ENCODE results near the gene OSBPL1A. TPM values are rescaled to one million over a fixed set of nuclear protein-coding genes. Genes with fewer than 3 reads are reported as not detected.
A peak's percentile ranks its signal among the peaks of the same experiment; 100 is the strongest.
"Not testable (repeated sequence)": the region's sequence is repeated elsewhere in the genome, so short reads cannot be mapped to it uniquely, and the experiment has no call there.

The OSBPL1A gene
- total RNA-seq, 1 donor from 2014 or later: 49.4 TPM

GRCh38 chr18:24170360-24170759, 227.3 kb downstream of the OSBPL1A start:
- intact Hi-C loops (cut with DNase I): loop anchor here (10.0 kb wide), 1 partner anchor 314 kb away; no protein-coding TSS in a partner anchor
- no peak for DNase-seq (ENCODE audit: low spot score)

GRCh38 chr18:24168496-24168895, 229.1 kb downstream of the OSBPL1A start:
- intact Hi-C loops (cut with DNase I): no loop called here

GRCh38 chr18:24161304-24161703, 236.3 kb downstream of the OSBPL1A start:
- DNase-seq (ENCODE audit: low spot score): no peak
- intact Hi-C loops (cut with DNase I): no loop called here

More at GRCh38 chr18:24168496-24168895, 229.1 kb downstream of the OSBPL1A start:
- no peak for DNase-seq (ENCODE audit: low spot score)

GRCh38 chr18:24160086-24160485, 237.5 kb downstream of the OSBPL1A start:
- intact Hi-C loops (cut with DNase I): no loop called here
- DNase-seq (ENCODE audit: low spot score): no peak

- intact Hi-C loops (cut with DNase I): no loop called here
- no peak for DNase-seq (ENCODE audit: low spot score)
Observed at GRCh38 chr18:24157855-24158254, 239.8 kb downstream of the OSBPL1A start.

- intact Hi-C loops (cut with DNase I): no loop called here
Observed at GRCh38 chr18:24153397-24153796, 244.2 kb downstream of the OSBPL1A start.

GRCh38 chr18:24149591-24149990, 248.0 kb downstream of the OSBPL1A start:
- DNase-seq (ENCODE audit: low spot score); intact Hi-C loops (cut with DNase I): not testable (repeated sequence)

More at GRCh38 chr18:24153397-24153796, 244.2 kb downstream of the OSBPL1A start:
- no peak for DNase-seq (ENCODE audit: low spot score)

- intact Hi-C loops (cut with DNase I): no loop called here
- no peak for DNase-seq (ENCODE audit: low spot score)
Observed at GRCh38 chr18:24142376-24142775, 255.2 kb downstream of the OSBPL1A start.

GRCh38 chr18:24140697-24141096, 256.9 kb downstream of the OSBPL1A start:
- no peak for DNase-seq (ENCODE audit: low spot score)
- intact Hi-C loops (cut with DNase I): no loop called here

- intact Hi-C loops (cut with DNase I): no loop called here
- DNase-seq (ENCODE audit: low spot score): peak; percentile 83
Observed at GRCh38 chr18:24138789-24139616, 258.6 kb downstream of the OSBPL1A start, which contains the start of gene CABYR. Gene CABYR (plus strand): TSS chr18:24139062. CDS start chr18:24143115, 4,053 bp downstream.

- no peak for DNase-seq (ENCODE audit: low spot score)
- intact Hi-C loops (cut with DNase I): no loop called here
Observed at GRCh38 chr18:24138409-24138788, 259.2 kb downstream of the OSBPL1A start.

- intact Hi-C loops (cut with DNase I): no loop called here
- no peak for DNase-seq (ENCODE audit: low spot score)
Observed at GRCh38 chr18:24136967-24137373, 260.7 kb downstream of the OSBPL1A start.

GRCh38 chr18:24130494-24130893, 267.1 kb downstream of the OSBPL1A start:
- intact Hi-C loops (cut with DNase I): no loop called here
- no peak for DNase-seq (ENCODE audit: low spot score)

GRCh38 chr18:24128700-24129099, 268.9 kb downstream of the OSBPL1A start:
- intact Hi-C loops (cut with DNase I): no loop called here
- no peak for DNase-seq (ENCODE audit: low spot score)

- intact Hi-C loops (cut with DNase I): no loop called here
- no peak for DNase-seq (ENCODE audit: low spot score)
Observed at GRCh38 chr18:24127735-24128134, 269.9 kb downstream of the OSBPL1A start.

GRCh38 chr18:24126155-24126961, 271.3 kb downstream of the OSBPL1A start:
- DNase-seq (ENCODE audit: low spot score): no peak

GRCh38 chr18:24121625-24122024, 276.0 kb downstream of the OSBPL1A start:
- intact Hi-C loops (cut with DNase I): no loop called here
- DNase-seq (ENCODE audit: low spot score): no peak

More at GRCh38 chr18:24126155-24126961, 271.3 kb downstream of the OSBPL1A start:
- intact Hi-C loops (cut with DNase I): no loop called here

GRCh38 chr18:24120676-24121075, 276.9 kb downstream of the OSBPL1A start:
- intact Hi-C loops (cut with DNase I): no loop called here
- no peak for DNase-seq (ENCODE audit: low spot score)

- intact Hi-C loops (cut with DNase I): loop anchor here (5.0 to 10.0 kb wide), 4 partner anchors 157 to 494 kb away; no protein-coding TSS in a partner anchor
- DNase-seq (ENCODE audit: low spot score): no peak
Observed at GRCh38 chr18:24118750-24119577, 278.7 kb downstream of the OSBPL1A start.

All from cardiac septum (tissue), 1 donor.